Mesendoderm (in vitro differentiated cells): Measurements from ENCODE around the gene CMTM4.

Source experiments
- DNase-seq: peaks from one replicate; pipeline ENCODE4 v3.0.0; 2013
- H2AK5ac ChIP-seq: 2 replicates; pipeline ENCODE4 v1.6.1; 2013; ENCODE audit warnings: low read length, inconsistent platforms
- H2BK120ac ChIP-seq: 2 replicates; pipeline ENCODE4 v1.6.1; 2013; ENCODE audit warnings: low read depth, mild to moderate bottlenecking, low read length, moderate library complexity, mixed read lengths
- H2BK15ac ChIP-seq: replicated peaks from 2 replicates; pipeline ENCODE4 v1.6.1; 2013; ENCODE audit warnings: low read depth, mild to moderate bottlenecking, moderate library complexity
- H2BK5ac ChIP-seq: 2 replicates; pipeline ENCODE4 v1.6.1; 2013; ENCODE audit warnings: low read length, inconsistent platforms
- H3K18ac ChIP-seq: 2 replicates; pipeline ENCODE4 v1.6.1; 2013; ENCODE audit warnings: mild to moderate bottlenecking, low read length, mixed read lengths
- H3K23ac ChIP-seq: one replicate; pipeline ENCODE4 v1.6.1; 2013; ENCODE audit warnings: low read length
- H3K27ac ChIP-seq: 2 replicates; pipeline ENCODE4 v1.5.1; 2013; ENCODE audit warnings: low read depth, mild to moderate bottlenecking, inconsistent platforms, low read length, moderate library complexity
- H3K27me3 ChIP-seq: 2 replicates; pipeline ENCODE4 v1.6.1; 2013; ENCODE audit warnings: low read length, control low read depth, mild to moderate bottlenecking, inconsistent platforms; ENCODE audit not compliant: insufficient read depth, poor library complexity
- H3K36me3 ChIP-seq: 2 replicates; pipeline ENCODE4 v1.6.1; 2013; ENCODE audit warnings: low read length, inconsistent platforms; ENCODE audit not compliant: control insufficient read depth, insufficient read depth
- H3K4ac ChIP-seq: one replicate; pipeline ENCODE4 v1.6.1; 2013; ENCODE audit warnings: low read depth, mild to moderate bottlenecking, low read length, moderate library complexity
- H3K4me1 ChIP-seq: 2 replicates; pipeline ENCODE4 v1.6.1; 2013; ENCODE audit warnings: low read depth, low read length, inconsistent platforms; ENCODE audit not compliant: control insufficient read depth
- H3K4me2 ChIP-seq: 2 replicates; pipeline ENCODE4 v1.6.1; 2013; ENCODE audit warnings: low read length
- H3K4me3 ChIP-seq: 2 replicates; pipeline ENCODE4 v1.5.1; 2013; ENCODE audit warnings: mild to moderate bottlenecking, low read length
- H3K56ac ChIP-seq: one replicate; pipeline ENCODE4 v1.6.1; 2013; ENCODE audit warnings: low read length
- H3K79me1 ChIP-seq: 2 replicates; pipeline ENCODE4 v1.6.1; 2013; ENCODE audit warnings: low read length, inconsistent platforms
- H3K79me2 ChIP-seq: 2 replicates; pipeline ENCODE4 v1.6.1; 2013; ENCODE audit warnings: mild to moderate bottlenecking, low read length; ENCODE audit not compliant: control insufficient read depth, insufficient read depth
- H3K9ac ChIP-seq: 2 replicates; pipeline ENCODE4 v1.6.1; 2013; ENCODE audit warnings: low read length, inconsistent platforms
- H4K5ac ChIP-seq: one replicate; pipeline ENCODE4 v1.6.1; 2013; ENCODE audit warnings: low read length
- H4K8ac ChIP-seq: one replicate; pipeline ENCODE4 v1.6.1; 2013; ENCODE audit warnings: low read depth, mild to moderate bottlenecking, control low read depth, low read length, moderate library complexity
- WGBS: extraction: QIAGEN DNeasy Blood & Tissue Kit; methylation state at CpG from one replicate; pipeline ENCODE4 v1.1.7; 2013; ENCODE audit warnings: low lambda C conversion rate, missing lambda C conversion rate; ENCODE audit not compliant: insufficient coverage; ENCODE audit errors: extremely low coverage; 5-methylcytosine and 5-hydroxymethylcytosine counted together

CMTM4 gene

DNA sequence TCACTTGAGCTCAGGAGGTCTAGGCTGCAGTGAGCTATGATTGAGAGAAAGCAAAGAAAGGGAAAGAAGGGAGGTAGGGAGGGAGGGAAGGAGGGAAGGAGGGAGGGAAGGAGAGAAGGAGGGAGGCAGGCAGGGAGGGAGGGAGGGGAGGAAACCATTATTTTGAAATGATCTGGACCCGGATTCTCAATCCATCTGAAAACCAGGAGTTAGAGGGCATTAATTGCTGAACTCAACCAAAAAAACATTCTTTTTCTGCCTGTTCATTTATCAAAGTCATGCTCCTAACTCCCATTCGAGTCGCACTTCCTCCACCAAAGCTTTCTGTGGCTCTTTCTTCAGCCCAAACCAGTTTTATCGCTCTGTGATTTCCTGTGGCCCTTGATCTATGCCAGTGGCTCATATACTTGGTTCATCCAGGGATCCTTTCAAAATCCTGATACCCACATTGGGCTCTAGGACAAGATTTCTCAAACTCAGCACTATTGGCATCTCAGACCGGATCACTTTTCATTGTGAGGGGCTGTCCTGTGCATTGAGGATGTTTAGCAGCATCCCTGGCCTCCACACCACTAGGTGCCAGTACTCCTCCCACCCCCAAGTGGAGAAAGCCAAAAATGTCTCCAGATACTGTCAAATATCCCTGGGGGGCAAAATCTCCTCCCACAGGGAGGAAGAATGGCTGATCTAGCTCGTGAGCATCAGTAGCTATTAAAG lies 38.2 kb downstream of the CMTM4 start:
- Histone ChIP-seq H3K56ac (no peak overlapping the region), H3K27ac (no peak overlapping the region), H3K36me3 (no peaks in the 10 kb centered on the region), H2BK15ac (no peak overlapping the region), H3K4me1 (peaks cover 3% of the 10 kb centered on the region), H3K27me3 (no peaks in the 10 kb centered on the region), H2BK5ac (no peak overlapping the region), H3K4me2 (no peak overlapping the region), H3K23ac (no peak overlapping the region), H3K4me3 (no peak overlapping the region), H2AK5ac (no peak overlapping the region), H3K79me1 (peaks cover 5% of the 10 kb centered on the region), H3K9ac (no peak overlapping the region), H2BK120ac (no peak overlapping the region), H4K8ac (no peak overlapping the region), H3K4ac (no peak overlapping the region), H3K79me2 (no peaks in the 10 kb centered on the region), H3K18ac (no peak overlapping the region), H4K5ac (no peak overlapping the region)
- no CpG with 5 or more reads among the region's 6 CpGs for WGBS
- DNase-seq = peak; percentile 37

DNA sequence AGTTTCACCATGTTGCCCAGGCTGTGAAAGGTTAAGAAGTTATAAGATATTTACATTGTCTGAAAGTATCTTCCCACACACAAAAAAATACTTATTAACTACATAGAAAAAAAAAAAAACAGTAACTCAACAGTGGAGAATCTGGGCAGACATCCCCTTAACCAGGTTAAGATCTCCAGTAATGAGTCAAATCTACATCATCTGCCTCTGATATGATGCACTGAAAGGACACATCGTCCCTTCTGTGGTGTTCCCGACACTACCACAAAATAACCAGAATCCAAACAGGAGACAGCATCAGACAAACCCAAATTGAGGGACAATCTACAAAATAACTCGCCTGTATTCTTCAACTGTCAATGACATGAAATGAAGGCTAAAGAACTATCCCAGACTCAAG lies 40.0 kb downstream of the CMTM4 start:
- Histone ChIP-seq H4K8ac (no peak overlapping the region), H3K36me3 (no peaks in the 10 kb centered on the region), H3K79me1 (peaks cover 1% of the 10 kb centered on the region), H3K27me3 (no peaks in the 10 kb centered on the region), H3K4ac (no peak overlapping the region), H2BK120ac (no peak overlapping the region), H4K5ac (no peak overlapping the region), H3K56ac (no peak overlapping the region), H3K4me2 (no peak overlapping the region), H3K27ac (no peak overlapping the region), H3K79me2 (no peaks in the 10 kb centered on the region), H3K18ac (no peak overlapping the region), H3K4me1 (peaks cover 3% of the 10 kb centered on the region), H3K4me3 (no peak overlapping the region), H2BK15ac (no peak overlapping the region), H2BK5ac (no peak overlapping the region), H3K23ac (no peak overlapping the region), H2AK5ac (no peak overlapping the region), H3K9ac (no peak overlapping the region)
- DNase-seq = no peak
- WGBS = no CpG with 5 or more reads among the region's 3 CpGs

DNA sequence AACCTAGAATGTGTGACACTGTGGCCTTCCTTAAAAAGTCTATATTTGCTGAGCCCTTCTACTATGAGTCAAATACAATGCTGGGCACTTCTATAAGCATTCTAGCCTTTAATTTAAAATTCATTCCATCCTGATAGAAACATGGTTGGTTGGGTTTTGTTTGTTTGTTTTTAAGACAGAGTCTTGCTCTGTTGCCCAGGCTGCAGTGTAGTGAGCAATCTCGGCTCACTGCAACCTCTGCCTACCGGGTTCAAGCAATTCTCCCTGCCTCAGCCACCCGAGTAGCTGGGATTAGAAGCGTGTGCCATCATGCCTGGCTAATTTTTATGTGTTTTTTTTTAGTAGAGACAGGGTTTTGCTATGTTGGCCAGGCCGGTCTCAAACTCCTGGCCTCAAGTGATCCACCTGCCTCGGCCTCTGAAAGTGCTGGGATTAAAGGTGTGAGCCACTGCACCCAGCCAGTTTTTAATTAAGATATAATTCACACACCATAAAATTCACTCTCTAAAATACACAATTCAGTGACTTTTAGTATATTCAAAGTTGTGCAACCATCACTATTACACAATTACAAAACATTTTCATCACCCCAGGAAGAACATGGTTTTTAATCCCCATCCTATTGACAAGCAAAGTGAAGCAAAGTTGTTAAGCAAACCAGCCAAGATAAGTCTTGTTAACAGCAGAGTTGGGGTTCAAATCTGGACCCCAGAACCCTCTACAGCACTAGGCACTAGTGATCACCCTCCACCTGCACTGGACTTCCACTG lies 42.8 kb downstream of the CMTM4 start:
- no peak overlapping the region for H3K4me3 ChIP-seq
- H3K27me3 ChIP-seq = no peaks in the 10 kb centered on the region
- H3K9ac ChIP-seq = no peak overlapping the region
- no peak overlapping the region for H3K18ac ChIP-seq
- no peaks in the 10 kb centered on the region for H3K79me1 ChIP-seq
- H3K36me3 ChIP-seq = no peaks in the 10 kb centered on the region
- H2AK5ac ChIP-seq = no peak overlapping the region
- H2BK120ac ChIP-seq = no peak overlapping the region
- H4K5ac ChIP-seq = no peak overlapping the region
- peaks cover 3% of the 10 kb centered on the region for H3K4me1 ChIP-seq
- H3K56ac ChIP-seq = no peak overlapping the region
- no CpG with 5 or more reads among the region's 6 CpGs for WGBS
- no peak overlapping the region for H3K23ac ChIP-seq
- no peak overlapping the region for H3K4ac ChIP-seq
- no peak overlapping the region for H2BK5ac ChIP-seq
- no peak overlapping the region for H4K8ac ChIP-seq
- H3K79me2 ChIP-seq = no peaks in the 10 kb centered on the region
- H3K4me2 ChIP-seq = no peak overlapping the region
- no peak for DNase-seq
- H2BK15ac ChIP-seq = no peak overlapping the region
- no peak overlapping the region for H3K27ac ChIP-seq

DNA sequence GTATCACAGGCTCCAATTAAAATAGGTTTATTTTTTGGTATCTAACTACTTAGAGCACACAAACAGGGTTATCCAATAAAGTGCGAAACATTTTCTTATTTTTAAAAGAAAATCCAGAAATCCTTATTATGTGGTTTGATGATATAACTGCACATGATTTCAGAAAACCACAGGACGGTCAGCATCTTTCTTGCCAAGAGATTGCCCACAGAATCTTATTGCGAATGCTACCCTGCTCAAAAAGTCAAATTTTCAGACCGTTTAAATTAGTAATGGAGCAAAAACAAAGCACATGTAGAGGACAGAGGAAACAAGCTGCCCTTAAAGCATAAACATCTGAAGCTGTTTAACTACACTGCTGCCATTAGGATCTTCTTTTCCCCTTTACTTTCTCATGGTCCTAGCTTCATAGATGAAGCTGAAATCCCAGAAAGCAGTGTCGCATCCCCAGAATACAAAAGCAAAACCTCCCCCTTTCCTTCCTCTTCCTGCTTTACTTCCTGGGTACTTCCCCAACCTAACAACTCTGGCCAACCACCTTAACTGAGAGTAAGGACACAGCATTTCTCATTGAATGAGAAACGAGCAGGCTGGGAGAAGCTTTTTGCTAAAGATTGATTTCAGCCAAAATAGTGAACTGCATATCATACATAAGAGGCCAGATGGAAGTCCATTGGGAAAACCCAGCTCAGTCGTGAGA lies 43.7 kb downstream of the CMTM4 start:
- Histone ChIP-seq H2BK15ac (no peak overlapping the region), H3K4me3 (no peak overlapping the region), H3K4me1 (peaks cover 3% of the 10 kb centered on the region), H3K27ac (no peak overlapping the region), H4K8ac (no peak overlapping the region), H3K4me2 (no peak overlapping the region), H2BK5ac (no peak overlapping the region), H3K18ac (no peak overlapping the region), H3K27me3 (no peaks in the 10 kb centered on the region), H2AK5ac (no peak overlapping the region), H3K56ac (no peak overlapping the region), H3K36me3 (no peaks in the 10 kb centered on the region), H4K5ac (no peak overlapping the region), H2BK120ac (no peak overlapping the region), H3K79me1 (no peaks in the 10 kb centered on the region), H3K9ac (no peak overlapping the region), H3K23ac (no peak overlapping the region), H3K4ac (no peak overlapping the region), H3K79me2 (no peaks in the 10 kb centered on the region)
- no peak for DNase-seq
- no CpG with 5 or more reads among the region's 7 CpGs for WGBS

GRCh38 chr16:66651965-66652364 lies 44.6 kb downstream of the CMTM4 start:
- Histone ChIP-seq H3K4ac (no peak overlapping the region), H3K4me3 (no peak overlapping the region), H3K18ac (no peak overlapping the region), H3K79me1 (no peaks in the 10 kb centered on the region), H4K5ac (no peak overlapping the region), H3K9ac (no peak overlapping the region), H2BK5ac (no peak overlapping the region), H3K4me1 (peaks cover 3% of the 10 kb centered on the region), H3K27ac (no peak overlapping the region), H2BK120ac (no peak overlapping the region), H3K27me3 (no peaks in the 10 kb centered on the region), H3K4me2 (no peak overlapping the region), H2BK15ac (no peak overlapping the region), H3K36me3 (no peaks in the 10 kb centered on the region), H3K23ac (no peak overlapping the region), H4K8ac (no peak overlapping the region), H3K56ac (no peak overlapping the region), H2AK5ac (no peak overlapping the region), H3K79me2 (no peaks in the 10 kb centered on the region)
- WGBS = no CpG with 5 or more reads among the region's 6 CpGs
- no peak for DNase-seq
